Measurements from ENCODE around the gene CCDC57. TPM values are rescaled to one million over a fixed set of nuclear protein-coding genes. Genes with fewer than 3 reads are reported as not detected.

The CCDC57 gene
- total RNA-seq, 2 experiments from 2014 or later = 129 to 135 TPM

- peaks cover 3% of the 10 kb centered on the region for H3K4me1 Mint-ChIP-seq (ENCODE audit: low read depth)
- peak within 1 kb of the TSS; percentile 83 for H3K4me3 Mint-ChIP-seq
- H3K36me3 ChIP-seq (ENCODE audit: insufficient read depth, low read length) = peaks cover 26% of the 10 kb centered on the region
- no peaks in the 10 kb centered on the region for H3K27me3 ChIP-seq (ENCODE audit: control insufficient read depth in 1 of 2, insufficient read depth in 2 of 2, low read length in 2 of 2)
- H3K36me3 Mint-ChIP-seq (ENCODE audit: low read depth) = peaks cover 11% of the 10 kb centered on the region
- no peaks in the 10 kb centered on the region for H3K27me3 Mint-ChIP-seq
- peaks cover 28% of the 10 kb centered on the region for H3K4me1 ChIP-seq (ENCODE audit: insufficient read depth, low read length)
- ATAC-seq (ENCODE audit: poor library complexity) = peak; percentile 77
- H3K9me3 Mint-ChIP-seq = no peaks in the 10 kb centered on the region
- DNase-seq = peak; percentile 80 to 97 (median 91)
- peak within 1 kb of the TSS; percentile 80 for H3K27ac Mint-ChIP-seq
- peak within 1 kb of the TSS; percentile 54 for H3K4me3 ChIP-seq (ENCODE audit: low read length)
- ChIA-PET POLR2A (interaction anchor here (0.6 to 2.9 kb wide), 17 partner anchors 8 to 200 kb away, joined by 3 to 44 read pairs (median 4); partner anchors contain the start of genes DCXR and DUS1L), CTCF (interaction anchor here (0.6 to 1.6 kb wide), 8 partner anchors 8 to 154 kb away, joined by 3 to 15 read pairs (median 4); partner anchors contain the start of gene DCXR)
- no peak for TF ChIP-seq CTCF (IDR thresholded peaks at IDR 0.05)
- peak within 1 kb of the TSS; percentile 58 to 73 for H3K27ac ChIP-seq (ENCODE audit: low read depth in 1 of 2, low read length in 2 of 2)
- intact Hi-C loops (cut with DNase I, micrococcal nuclease) = loop anchor here (1.0 to 10.0 kb wide), 8 partner anchors 28 to 1994 kb away; partner anchors contain the start of genes CENPX (in 1 of the 2), GAA (in 1 of the 2), GPS1 (in 1 of the 2) and LRRC45 (in 1 of the 2)
- H3K9me3 ChIP-seq (ENCODE audit: control insufficient read depth in 1 of 2, insufficient read depth in 1 of 2, low read length in 2 of 2) = no peaks in the 10 kb centered on the region
Measured at GRCh38 chr17:82098169-82098938, 114.3 kb downstream of the CCDC57 start, which contains the start of gene FASN. TSS of gene FASN (minus strand) at chr17:82098236. CDS start at chr17:82096445, 1,791 bp downstream.

GRCh38 chr17:82097919-82098168, 114.8 kb downstream of the CCDC57 start:
- Histone ChIP-seq H3K4me3 (ENCODE audit: low read length) (peak overlapping the region; percentile 51), H3K4me1 (ENCODE audit: insufficient read depth, low read length) (peaks cover 28% of the 10 kb centered on the region), H3K9me3 (ENCODE audit: control insufficient read depth in 1 of 2, insufficient read depth in 1 of 2, low read length in 2 of 2) (no peaks in the 10 kb centered on the region), H3K27me3 (ENCODE audit: control insufficient read depth in 1 of 2, insufficient read depth in 2 of 2, low read length in 2 of 2) (no peaks in the 10 kb centered on the region), H3K36me3 (ENCODE audit: insufficient read depth, low read length) (peaks cover 31% of the 10 kb centered on the region), H3K27ac (ENCODE audit: low read depth in 1 of 2, low read length in 2 of 2) (peak overlapping the region in 1 of 2 donors; percentile 46)
- H3K27ac Mint-ChIP-seq = no peak overlapping the region
- no peak for TF ChIP-seq CTCF (IDR thresholded peaks at IDR 0.05)
- H3K27me3 Mint-ChIP-seq = no peaks in the 10 kb centered on the region
- peaks cover 14% of the 10 kb centered on the region for H3K36me3 Mint-ChIP-seq (ENCODE audit: low read depth)
- ATAC-seq (ENCODE audit: poor library complexity) (no peak), DNase-seq (peak in 1 of 14 experiments; percentile 9)
- H3K9me3 Mint-ChIP-seq = no peaks in the 10 kb centered on the region
- ChIA-PET POLR2A (interaction anchor here (1.1 to 2.9 kb wide), 9 partner anchors 9 to 103 kb away, joined by 3 to 44 read pairs (median 7); partner anchors contain the start of genes DCXR and DUS1L), CTCF (interaction anchor here (1.0 to 1.6 kb wide), 5 partner anchors 9 to 67 kb away, joined by 3 to 15 read pairs (median 4); partner anchors contain the start of gene DCXR)
- peaks cover 3% of the 10 kb centered on the region for H3K4me1 Mint-ChIP-seq (ENCODE audit: low read depth)
- H3K4me3 Mint-ChIP-seq = peak overlapping the region; percentile 74
- intact Hi-C loops (cut with DNase I, micrococcal nuclease) = loop anchor here (1.0 to 10.0 kb wide), 8 partner anchors 28 to 1993 kb away; partner anchors contain the start of genes CENPX (in 1 of the 2), GAA (in 1 of the 2), GPS1 (in 1 of the 2) and LRRC45 (in 1 of the 2)

- Mint-ChIP-seq H3K9me3 (no peaks in the 10 kb centered on the region), H3K4me1 (ENCODE audit: low read depth) (peaks cover 3% of the 10 kb centered on the region), H3K4me3 (peak overlapping the region; percentile 83), H3K27me3 (no peaks in the 10 kb centered on the region), H3K27ac (no peak overlapping the region), H3K36me3 (ENCODE audit: low read depth) (peaks cover 14% of the 10 kb centered on the region)
- intact Hi-C loops (cut with DNase I, micrococcal nuclease) = loop anchor here in 1 of 2 experiments (5.0 to 10.0 kb wide), 2 partner anchors 45 to 1993 kb away; partner anchors contain the start of genes GAA, GPS1 and RFNG
- peaks cover 28% of the 10 kb centered on the region for H3K4me1 ChIP-seq (ENCODE audit: insufficient read depth, low read length)
- ATAC-seq (ENCODE audit: poor library complexity) = no peak
- no peak for TF ChIP-seq CTCF (IDR thresholded peaks at IDR 0.05)
- POLR2A ChIA-PET = interaction anchor here (0.9 to 2.9 kb wide), 10 partner anchors 9 to 103 kb away, joined by 3 to 44 read pairs (median 6); partner anchors contain the start of genes DCXR and DUS1L
- H3K9me3 ChIP-seq (ENCODE audit: control insufficient read depth in 1 of 2, insufficient read depth in 1 of 2, low read length in 2 of 2) = no peaks in the 10 kb centered on the region
- peak in 6 of 14 experiments; percentile 11 to 56 (median 36) for DNase-seq
- peak overlapping the region in 1 of 2 donors; percentile 46 for H3K27ac ChIP-seq (ENCODE audit: low read depth in 1 of 2, low read length in 2 of 2)
- H3K36me3 ChIP-seq (ENCODE audit: insufficient read depth, low read length) = peaks cover 36% of the 10 kb centered on the region
- CTCF ChIA-PET = interaction anchor here (1.0 to 1.6 kb wide), 5 partner anchors 9 to 67 kb away, joined by 3 to 15 read pairs (median 4); partner anchors contain the start of gene DCXR
- H3K27me3 ChIP-seq (ENCODE audit: control insufficient read depth in 1 of 2, insufficient read depth in 2 of 2, low read length in 2 of 2) = no peaks in the 10 kb centered on the region
- peak overlapping the region; percentile 51 for H3K4me3 ChIP-seq (ENCODE audit: low read length)
Measured at GRCh38 chr17:82097184-82097918, 115.3 kb downstream of the CCDC57 start.

Measured in CD4-positive, alpha-beta T cell (primary cell).